ENCODE measurements around the gene LKAAEAR1. TPM values are rescaled to one million over a fixed set of nuclear protein-coding genes. Genes with fewer than 3 reads are reported as not detected.
A peak's percentile ranks its signal among the peaks of the same experiment; 100 is the strongest.

The LKAAEAR1 gene
- total RNA-seq, 4 donors from 2014 or later = not detected

GRCh38 chr20:64109831-64110391 lies 25.7 kb upstream of the LKAAEAR1 start:
- Histone ChIP-seq H3K9me3 (no peaks in the 10 kb centered on the region), H3K36me3 (no peaks in the 10 kb centered on the region), H3K27me3 (peaks cover 0 to 2% (median 0%) of the 10 kb centered on the region in 3 donors), H3K4me1 (no peaks in the 10 kb centered on the region), H3K27ac (no peak overlapping the region), H3K4me3 (no peak overlapping the region)
- DNase-seq (peak in 1 of 2 donors; percentile 6), ATAC-seq (no peak)
- intact Hi-C loops (cut with DNase I; ENCODE audit: low total_unique reads) = no loop called here
- no peak for TF ChIP-seq CTCF (IDR thresholded peaks at IDR 0.05 in 4 of 5, conservative IDR thresholded peaks at IDR 0.05 in 1 of 5)
- TF ChIP-seq POLR2A (IDR thresholded peaks at IDR 0.05) = no peak
- in situ Hi-C loops (cut with MboI; ENCODE audit: low sequenced_read_pairs in 4 of 4) = no loop called here

GRCh38 chr20:64108731-64109681 lies 24.8 kb upstream of the LKAAEAR1 start:
- in situ Hi-C loops (cut with MboI; ENCODE audit: low sequenced_read_pairs in 4 of 4) = no loop called here
- no peaks in the 10 kb centered on the region for H3K4me1 ChIP-seq
- H3K27me3 ChIP-seq = peaks cover 0 to 5% (median 2%) of the 10 kb centered on the region in 3 donors
- no peak overlapping the region for H3K27ac ChIP-seq
- no peaks in the 10 kb centered on the region for H3K9me3 ChIP-seq
- TF ChIP-seq CTCF (IDR thresholded peaks at IDR 0.05 in 4 of 5, conservative IDR thresholded peaks at IDR 0.05 in 1 of 5) (no peak), POLR2A (IDR thresholded peaks at IDR 0.05) (no peak)
- intact Hi-C loops (cut with DNase I; ENCODE audit: low total_unique reads) = no loop called here
- no peaks in the 10 kb centered on the region for H3K36me3 ChIP-seq
- ATAC-seq (no peak), DNase-seq (peak in 1 of 2 donors; percentile 4)
- no peak overlapping the region for H3K4me3 ChIP-seq

GRCh38 chr20:64107736-64108457 lies 23.7 kb upstream of the LKAAEAR1 start:
- ATAC-seq (no peak), DNase-seq (peak in 1 of 2 donors; percentile 2)
- H3K4me1 ChIP-seq = no peaks in the 10 kb centered on the region
- H3K9me3 ChIP-seq = no peaks in the 10 kb centered on the region
- intact Hi-C loops (cut with DNase I; ENCODE audit: low total_unique reads) (no loop called here), in situ Hi-C loops (cut with MboI; ENCODE audit: low sequenced_read_pairs in 4 of 4) (no loop called here)
- TF ChIP-seq CTCF (IDR thresholded peaks at IDR 0.05 in 4 of 5, conservative IDR thresholded peaks at IDR 0.05 in 1 of 5) = no peak
- TF ChIP-seq POLR2A (IDR thresholded peaks at IDR 0.05) = no peak
- H3K4me3 ChIP-seq = no peak overlapping the region
- H3K27ac ChIP-seq = no peak overlapping the region
- H3K36me3 ChIP-seq = no peaks in the 10 kb centered on the region
- H3K27me3 ChIP-seq = peaks cover 11 to 13% (median 13%) of the 10 kb centered on the region in 3 donors

- no peak for ATAC-seq
- peaks cover 18 to 20% (median 18%) of the 10 kb centered on the region in 3 donors for H3K27me3 ChIP-seq
- TF ChIP-seq CTCF (IDR thresholded peaks at IDR 0.05 in 4 of 5, conservative IDR thresholded peaks at IDR 0.05 in 1 of 5) = no peak
- no peak within 1 kb of the TSS for H3K4me3 ChIP-seq
- no peaks in the 10 kb centered on the region for H3K36me3 ChIP-seq
- peaks cover 0 to 5% of the 10 kb centered on the region in 2 donors for H3K4me1 ChIP-seq
- in situ Hi-C loops (cut with MboI; ENCODE audit: low sequenced_read_pairs in 4 of 4) (no loop called here), intact Hi-C loops (cut with DNase I; ENCODE audit: low total_unique reads) (no loop called here)
- no peaks in the 10 kb centered on the region for H3K9me3 ChIP-seq
- DNase-seq = peak in 1 of 2 donors; percentile 7
- no peak within 1 kb of the TSS for H3K27ac ChIP-seq
These were observed 23.0 kb upstream of the LKAAEAR1 start, which contains the start of gene NPBWR2 for GRCh38 chr20:64106981-64107735. TSS of gene NPBWR2 (minus strand) at chr20:64107565. CDS start at chr20:64106831, 734 bp downstream.
